Measurements from ENCODE around the gene WNT3A.
A peak's percentile ranks its signal among the peaks of the same experiment; 100 is the strongest.

WNT3A gene

DNA sequence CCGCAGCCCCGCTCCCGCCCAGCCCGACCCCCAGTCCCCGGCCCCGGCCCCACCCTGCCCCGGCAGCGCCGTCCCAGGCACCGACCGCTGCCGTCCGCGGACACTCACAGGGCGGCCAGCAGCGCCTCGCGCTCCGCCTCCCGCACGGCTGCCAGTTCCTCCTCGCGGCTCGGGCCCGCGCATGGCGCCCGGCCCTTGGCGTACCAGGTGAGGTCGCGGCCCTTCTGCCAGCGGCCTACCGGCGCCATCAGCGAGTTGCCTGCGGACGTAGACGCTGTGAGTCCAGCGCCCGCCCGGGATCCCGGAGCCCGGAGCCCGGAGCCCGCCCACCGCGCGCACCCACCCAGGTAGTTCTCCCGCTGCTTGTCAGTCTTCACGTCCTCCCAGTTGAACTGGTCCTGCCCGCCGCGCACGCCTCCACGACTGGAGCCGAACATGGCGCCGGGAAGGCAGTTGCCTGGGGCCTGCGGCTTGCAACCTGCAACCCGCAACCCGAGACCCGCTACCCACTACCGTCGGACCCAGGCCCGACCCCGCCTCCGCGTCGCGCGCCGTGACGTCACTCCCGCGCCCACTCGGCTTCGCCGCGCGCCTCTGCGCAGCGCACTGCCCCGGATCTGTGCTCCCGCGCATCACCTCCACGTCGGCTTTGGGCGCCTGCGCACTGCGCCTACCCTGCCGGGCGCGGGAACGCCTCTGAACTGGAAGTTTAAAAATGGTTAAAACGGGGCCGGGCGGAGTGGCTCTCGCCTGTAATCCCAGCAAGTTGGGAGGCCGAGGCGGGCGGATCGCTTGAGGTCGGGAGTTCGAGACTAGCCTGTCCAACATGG lies 96.2 kb downstream of the WNT3A start, which contains the start of gene C1orf35:
Gene C1orf35, minus strand, starts transcription at position 535 of the 830 bp plus-strand sequence. Its CDS starts 98 bp downstream, at position 437.
- peak; percentile 93 for DNase-seq

DNA sequence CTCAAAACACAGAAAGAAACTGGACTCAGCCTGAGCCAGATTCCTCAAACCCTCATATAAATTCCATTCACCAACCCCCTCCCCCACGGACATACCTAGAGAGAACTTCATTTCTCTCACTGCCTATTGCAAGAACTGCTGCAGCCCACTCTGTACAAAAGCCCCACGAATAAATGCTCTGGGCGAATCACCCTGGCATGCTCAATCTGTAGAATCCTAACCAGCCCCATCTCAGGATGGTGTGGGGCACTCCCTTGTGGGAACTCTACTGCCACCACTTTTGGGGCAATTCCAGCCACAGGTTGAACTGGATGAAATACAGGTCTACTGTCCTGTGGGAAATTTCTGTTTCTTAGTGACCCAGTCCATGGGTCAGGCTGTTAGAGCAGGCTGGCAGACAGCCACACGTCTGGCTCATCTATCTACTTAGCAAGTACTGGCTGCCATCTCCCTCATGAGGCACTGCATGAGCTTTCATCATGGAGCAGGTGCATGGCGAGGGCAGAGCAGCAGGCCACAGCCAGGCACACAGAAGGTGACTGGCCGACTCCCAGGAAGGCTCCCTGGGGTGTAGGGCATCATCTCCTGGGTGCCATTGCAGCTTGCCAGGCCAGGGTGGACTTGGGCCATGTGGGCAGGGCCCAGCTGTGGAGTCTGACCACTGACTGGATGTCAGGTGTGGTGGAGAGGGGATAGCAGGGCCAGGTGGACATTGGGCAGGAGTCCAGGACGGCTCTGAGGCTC lies 97.9 kb downstream of the WNT3A start:
- DNase-seq = no peak

GRCh38 chr1:228105270-228105995 lies 98.6 kb downstream of the WNT3A start:
- DNase-seq = no peak

DNA sequence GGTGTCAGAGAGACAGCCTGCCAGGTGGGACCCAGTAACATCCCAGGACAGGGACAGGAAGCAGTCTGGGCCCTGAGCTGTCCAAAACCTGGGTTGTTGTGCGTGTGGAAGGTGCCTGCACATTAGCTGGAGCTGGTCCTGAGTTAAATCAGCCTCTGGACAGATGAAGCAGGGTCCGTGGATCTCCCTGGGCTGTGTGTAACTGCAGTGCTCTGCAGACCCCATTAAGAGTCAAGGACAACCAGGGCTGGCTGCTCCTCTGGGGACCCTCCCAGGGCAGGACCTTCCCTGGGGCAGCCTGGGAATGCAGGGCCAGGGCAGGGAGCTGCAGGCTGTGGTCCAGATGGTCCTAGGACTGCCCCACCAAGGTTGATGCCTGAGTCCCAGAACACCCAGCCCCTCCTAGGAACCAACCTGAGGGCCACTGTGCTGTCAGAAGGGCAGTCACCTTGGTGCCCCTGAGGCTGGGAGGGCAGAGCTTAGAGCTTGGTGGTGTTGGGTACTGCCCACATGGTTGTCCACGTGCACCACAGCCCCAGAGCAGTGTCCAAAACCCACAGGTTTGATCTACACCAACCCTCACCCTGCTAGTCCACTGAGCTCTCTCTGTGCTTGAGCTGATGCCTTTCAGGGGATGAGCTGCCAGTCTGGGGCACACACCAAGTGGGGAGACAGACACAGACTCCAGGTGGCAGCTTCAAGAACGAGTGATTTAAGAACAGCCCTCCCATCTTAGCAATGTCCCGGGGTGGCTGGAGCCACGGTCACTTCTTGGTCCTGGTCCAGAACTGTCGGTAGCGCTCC lies 99.4 kb downstream of the WNT3A start:
- no peak for DNase-seq

GRCh38 chr1:228106800-228107054 lies 99.9 kb downstream of the WNT3A start:
- no peak for DNase-seq

DNA sequence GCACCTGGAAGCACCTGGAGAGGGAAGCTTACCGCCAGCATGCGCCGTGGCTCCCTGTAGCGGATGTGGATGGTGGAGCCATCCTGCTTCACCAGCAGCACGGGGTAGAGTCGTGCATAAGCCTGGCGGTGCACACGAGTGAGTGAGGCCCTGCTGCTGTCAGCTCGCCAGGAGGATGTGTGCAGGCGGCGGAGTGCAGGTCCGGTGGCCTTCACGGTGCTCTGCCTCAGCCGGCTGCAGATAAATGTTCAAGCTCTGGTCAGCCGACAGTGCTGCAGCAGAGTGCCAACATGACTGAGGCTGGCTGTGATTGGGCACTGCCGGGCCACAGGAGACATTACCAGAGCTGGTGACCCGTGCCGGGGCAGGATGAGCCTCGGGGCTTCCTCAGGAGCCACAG lies 100.8 kb downstream of the WNT3A start:
- DNase-seq = no peak

- DNase-seq = no peak
Observed at GRCh38 chr1:228108055-228108690, 101.4 kb downstream of the WNT3A start.

GRCh38 chr1:228108742-228109072 lies 101.9 kb downstream of the WNT3A start:
- no peak for DNase-seq

- peak; percentile 96 for DNase-seq
Observed at GRCh38 chr1:228109073-228109961, 102.5 kb downstream of the WNT3A start, which contains the start of gene MRPL55. Gene MRPL55 (minus strand): TSS chr1:228109299. CDS start chr1:228108260, 1,039 bp downstream.

- no peak for DNase-seq
Observed at GRCh38 chr1:228109962-228110488, 103.2 kb downstream of the WNT3A start.

DNA sequence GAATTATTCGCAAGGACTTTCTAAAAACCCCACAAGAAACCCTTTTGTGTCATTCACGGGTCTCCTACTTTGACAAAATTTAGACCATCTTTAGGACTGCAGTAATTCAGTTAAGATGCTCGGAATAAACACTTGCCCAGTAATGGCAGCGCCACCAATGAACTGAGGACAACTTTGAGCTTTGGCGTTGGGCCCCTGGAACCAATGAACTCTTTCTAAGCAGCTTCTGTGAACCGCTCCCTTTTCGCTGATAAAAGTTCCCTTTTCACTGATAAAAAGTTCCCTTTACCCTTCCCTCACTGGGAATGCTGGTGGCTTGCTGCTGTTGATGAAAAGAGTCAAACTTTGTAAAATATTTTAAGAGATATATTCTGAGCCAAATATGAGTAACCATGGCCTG lies 103.8 kb downstream of the WNT3A start:
- DNase-seq = no peak

All from stimulated activated naive CD4-positive, alpha-beta T cell treated with Interleukin-2 at 50 U/mL for 16 hours (primary cell).